Measurements from ENCODE around the gene GRID2.

Gene GRID2

GRCh38 chr4:92520563-92520962 lies 216.8 kb downstream of the GRID2 start:
- TF ChIP-seq CTCF (IDR thresholded peaks at IDR 0.05; ENCODE audit: low read depth, low read length, missing control alignments), result no peak
- H3K4me3 ChIP-seq (ENCODE audit: low read depth, low read length), result no peak overlapping the region
- no peak for DNase-seq (ENCODE audit: low read depth)

- TF ChIP-seq CTCF (IDR thresholded peaks at IDR 0.05; ENCODE audit: low read depth, low read length, missing control alignments), result no peak
- no peak overlapping the region for H3K4me3 ChIP-seq (ENCODE audit: low read depth, low read length)
- DNase-seq (ENCODE audit: low read depth), result no peak
These were observed 218.2 kb downstream of the GRID2 start for GRCh38 chr4:92521941-92522340.

- H3K4me3 ChIP-seq (ENCODE audit: low read depth, low read length), result no peak overlapping the region
- TF ChIP-seq CTCF (IDR thresholded peaks at IDR 0.05; ENCODE audit: low read depth, low read length, missing control alignments), result no peak
- no peak for DNase-seq (ENCODE audit: low read depth)
These were observed 218.6 kb downstream of the GRID2 start for GRCh38 chr4:92522356-92522755.

- no peak for TF ChIP-seq CTCF (IDR thresholded peaks at IDR 0.05; ENCODE audit: low read depth, low read length, missing control alignments)
- no peak for DNase-seq (ENCODE audit: low read depth)
These were observed 220.4 kb downstream of the GRID2 start for GRCh38 chr4:92524131-92524530.

GRCh38 chr4:92528541-92528940 lies 224.8 kb downstream of the GRID2 start:
- DNase-seq (ENCODE audit: low read depth), result no peak
- TF ChIP-seq CTCF (IDR thresholded peaks at IDR 0.05; ENCODE audit: low read depth, low read length, missing control alignments), result no peak
- no peak overlapping the region for H3K4me3 ChIP-seq (ENCODE audit: low read depth, low read length)

More at GRCh38 chr4:92524131-92524530, 220.4 kb downstream of the GRID2 start:
- H3K4me3 ChIP-seq (ENCODE audit: low read depth, low read length), result no peak overlapping the region

GRCh38 chr4:92529510-92529909 lies 225.7 kb downstream of the GRID2 start:
- no peak overlapping the region for H3K4me3 ChIP-seq (ENCODE audit: low read depth, low read length)
- TF ChIP-seq CTCF (IDR thresholded peaks at IDR 0.05; ENCODE audit: low read depth, low read length, missing control alignments), result no peak
- DNase-seq (ENCODE audit: low read depth), result no peak

- no peak for TF ChIP-seq CTCF (IDR thresholded peaks at IDR 0.05; ENCODE audit: low read depth, low read length, missing control alignments)
- no peak overlapping the region for H3K4me3 ChIP-seq (ENCODE audit: low read depth, low read length)
- DNase-seq (ENCODE audit: low read depth), result no peak
These were observed 231.8 kb downstream of the GRID2 start for GRCh38 chr4:92535599-92535998.

Measured in GM12864 (cell line).